C4-2B (cell line): Measurements from ENCODE around the gene IFNA10.

Experiments
- ZFX ChIP-seq: fragments of 450-650 bp; IDR thresholded peaks from 2 replicates; pipeline ENCODE4 v1.6.1; 2017
- TF ChIP-seq, protein P1 (sequence below): fragments of 450-650 bp; conservative IDR thresholded peaks from 2 replicates; pipeline ENCODE4 v1.5.1; 2017; ENCODE audit warnings: mild to moderate bottlenecking

DNA sequence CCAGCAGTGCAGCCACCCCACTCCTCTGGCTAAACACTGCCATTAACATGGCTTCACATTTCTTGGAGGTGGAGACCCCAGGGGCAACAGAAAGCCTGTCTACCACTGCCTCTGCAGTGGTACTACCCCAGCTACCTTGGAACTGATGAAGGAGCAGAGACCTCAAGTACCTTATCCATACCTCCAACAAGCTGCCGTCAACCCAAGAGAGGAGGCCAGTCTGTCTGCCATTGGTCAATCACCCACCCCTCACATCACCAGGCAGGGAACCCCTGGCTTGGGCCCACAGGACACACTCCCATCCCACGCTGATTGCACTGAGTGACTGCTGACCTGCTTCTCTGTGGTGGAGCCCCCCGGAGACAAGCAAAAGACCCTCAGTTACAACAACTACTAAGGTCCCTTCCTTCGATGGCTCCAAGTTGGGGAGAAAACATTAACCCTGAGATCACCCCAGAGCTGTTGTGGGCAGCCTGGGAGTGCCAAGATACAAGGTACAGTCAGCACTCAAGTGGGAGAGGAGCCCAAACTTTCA, 27.3 kb upstream of the IFNA10 start:
- TF ChIP-seq, protein P1, sequence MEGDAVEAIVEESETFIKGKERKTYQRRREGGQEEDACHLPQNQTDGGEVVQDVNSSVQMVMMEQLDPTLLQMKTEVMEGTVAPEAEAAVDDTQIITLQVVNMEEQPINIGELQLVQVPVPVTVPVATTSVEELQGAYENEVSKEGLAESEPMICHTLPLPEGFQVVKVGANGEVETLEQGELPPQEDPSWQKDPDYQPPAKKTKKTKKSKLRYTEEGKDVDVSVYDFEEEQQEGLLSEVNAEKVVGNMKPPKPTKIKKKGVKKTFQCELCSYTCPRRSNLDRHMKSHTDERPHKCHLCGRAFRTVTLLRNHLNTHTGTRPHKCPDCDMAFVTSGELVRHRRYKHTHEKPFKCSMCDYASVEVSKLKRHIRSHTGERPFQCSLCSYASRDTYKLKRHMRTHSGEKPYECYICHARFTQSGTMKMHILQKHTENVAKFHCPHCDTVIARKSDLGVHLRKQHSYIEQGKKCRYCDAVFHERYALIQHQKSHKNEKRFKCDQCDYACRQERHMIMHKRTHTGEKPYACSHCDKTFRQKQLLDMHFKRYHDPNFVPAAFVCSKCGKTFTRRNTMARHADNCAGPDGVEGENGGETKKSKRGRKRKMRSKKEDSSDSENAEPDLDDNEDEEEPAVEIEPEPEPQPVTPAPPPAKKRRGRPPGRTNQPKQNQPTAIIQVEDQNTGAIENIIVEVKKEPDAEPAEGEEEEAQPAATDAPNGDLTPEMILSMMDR = no peak
- TF ChIP-seq ZFX = no peak
